GM12874 (cell line): Measurements from ENCODE around the gene PCDH1.

Source experiments
- TF ChIP-seq, protein P1 (sequence below): IDR thresholded peaks from 2 replicates; pipeline ENCODE4 v1.5.1; 2011; ENCODE audit warnings: low read depth, mild to moderate bottlenecking, control low read depth, low read length, moderate library complexity; ENCODE audit not compliant: insufficient read depth

The PCDH1 gene

DNA sequence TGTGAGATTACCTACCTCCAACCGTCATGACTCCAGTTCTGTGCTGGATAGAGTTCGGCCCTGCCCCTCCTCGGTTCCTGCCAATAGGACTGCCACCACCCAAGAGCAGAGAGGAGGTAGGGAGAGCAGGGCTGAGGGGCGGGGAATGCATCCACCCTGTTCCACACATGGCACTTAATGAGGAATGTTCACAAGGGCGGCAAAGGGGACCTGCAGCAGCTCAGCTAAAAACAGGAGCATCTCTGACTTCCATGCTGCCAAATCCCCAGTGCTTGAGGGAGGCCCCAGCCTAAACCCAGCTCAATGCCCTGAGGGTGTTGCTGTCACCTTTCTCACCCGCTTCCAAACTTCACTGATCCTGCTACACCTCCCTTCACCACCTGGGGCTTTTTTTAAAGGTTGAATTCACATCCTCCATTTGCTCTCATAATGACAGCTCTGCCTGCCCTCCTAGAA is 37.7 kb upstream of the PCDH1 start:
- TF ChIP-seq, protein P1, sequence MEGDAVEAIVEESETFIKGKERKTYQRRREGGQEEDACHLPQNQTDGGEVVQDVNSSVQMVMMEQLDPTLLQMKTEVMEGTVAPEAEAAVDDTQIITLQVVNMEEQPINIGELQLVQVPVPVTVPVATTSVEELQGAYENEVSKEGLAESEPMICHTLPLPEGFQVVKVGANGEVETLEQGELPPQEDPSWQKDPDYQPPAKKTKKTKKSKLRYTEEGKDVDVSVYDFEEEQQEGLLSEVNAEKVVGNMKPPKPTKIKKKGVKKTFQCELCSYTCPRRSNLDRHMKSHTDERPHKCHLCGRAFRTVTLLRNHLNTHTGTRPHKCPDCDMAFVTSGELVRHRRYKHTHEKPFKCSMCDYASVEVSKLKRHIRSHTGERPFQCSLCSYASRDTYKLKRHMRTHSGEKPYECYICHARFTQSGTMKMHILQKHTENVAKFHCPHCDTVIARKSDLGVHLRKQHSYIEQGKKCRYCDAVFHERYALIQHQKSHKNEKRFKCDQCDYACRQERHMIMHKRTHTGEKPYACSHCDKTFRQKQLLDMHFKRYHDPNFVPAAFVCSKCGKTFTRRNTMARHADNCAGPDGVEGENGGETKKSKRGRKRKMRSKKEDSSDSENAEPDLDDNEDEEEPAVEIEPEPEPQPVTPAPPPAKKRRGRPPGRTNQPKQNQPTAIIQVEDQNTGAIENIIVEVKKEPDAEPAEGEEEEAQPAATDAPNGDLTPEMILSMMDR, result no peak

DNA sequence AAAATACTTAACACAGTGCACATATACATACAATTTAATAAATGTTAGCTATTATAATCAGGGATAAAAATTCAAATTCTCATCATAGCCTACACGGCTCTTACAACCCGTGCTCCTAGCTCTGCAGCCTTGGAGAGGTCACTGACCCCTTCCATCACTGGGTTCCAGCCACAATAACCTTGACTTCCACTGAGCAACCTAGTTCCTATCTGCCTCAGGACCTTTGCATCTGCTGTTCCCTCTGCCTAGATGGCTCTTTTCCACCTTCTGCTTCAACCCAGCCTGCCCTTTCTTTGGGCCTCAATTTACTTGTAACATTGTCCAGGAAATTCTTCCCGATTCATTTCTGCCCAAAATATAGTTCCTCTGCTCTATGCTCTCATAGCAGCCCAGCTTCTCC is 36.6 kb upstream of the PCDH1 start:
- TF ChIP-seq, protein P1, result no peak

DNA sequence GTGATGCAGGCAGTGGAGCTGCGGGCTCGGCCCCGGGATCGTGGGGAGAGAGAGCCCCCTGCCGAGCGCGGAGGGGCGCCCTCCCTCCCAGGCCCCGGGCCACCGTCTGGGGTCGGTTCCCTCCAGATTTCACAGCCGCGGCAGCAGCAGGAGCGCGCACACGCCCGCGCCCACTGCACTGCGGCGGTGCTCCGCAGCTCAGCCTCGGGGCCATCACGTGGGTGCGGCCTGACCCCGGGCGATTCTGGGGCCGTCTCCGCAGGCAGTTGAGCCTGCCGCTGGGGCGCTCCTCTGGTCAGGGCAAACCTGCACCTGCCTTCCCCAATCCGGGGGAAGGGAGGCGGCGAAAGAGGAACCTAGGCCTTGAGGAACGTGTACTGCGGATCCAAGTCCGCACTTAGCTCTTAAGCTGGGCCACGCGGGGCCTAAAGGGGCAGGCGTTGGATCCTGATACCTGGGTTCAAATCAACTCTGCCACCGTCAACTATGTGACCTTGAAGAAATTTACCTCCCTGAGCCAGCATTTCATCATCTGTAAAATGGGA is 36.1 kb upstream of the PCDH1 start:
- TF ChIP-seq, protein P1, result peak; percentile 36; the same call in 1 of the 2 replicates

DNA sequence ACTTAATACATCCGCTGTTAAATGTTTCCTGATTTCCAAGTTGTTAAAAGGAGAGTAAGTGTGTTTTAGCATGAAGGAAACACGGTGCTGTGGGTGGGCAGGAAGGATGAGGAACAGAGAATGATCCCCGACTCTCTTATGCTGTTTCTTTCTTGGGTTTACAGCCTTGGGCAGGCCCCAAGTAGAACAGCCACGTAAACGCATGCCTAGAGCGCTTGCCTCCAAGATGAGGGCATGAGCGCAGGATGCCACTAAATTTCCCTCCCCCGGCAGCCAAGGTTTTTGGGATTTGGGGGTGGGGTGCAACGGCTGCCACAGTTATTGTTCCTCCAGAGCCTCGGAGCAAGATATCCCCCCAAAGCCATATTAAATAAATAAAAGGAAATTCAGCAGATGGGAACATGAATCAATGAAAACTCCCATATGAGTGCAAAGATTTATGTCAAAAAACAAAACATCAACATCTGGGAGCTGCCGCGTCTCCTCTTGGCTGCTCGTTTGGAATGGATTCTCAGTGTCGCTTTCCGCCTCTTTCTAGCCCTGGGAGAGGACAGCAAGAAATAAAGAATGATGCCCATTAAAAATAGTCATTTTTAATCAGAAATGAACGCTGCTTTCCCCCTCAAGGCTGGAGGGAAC is 35.5 kb upstream of the PCDH1 start:
- TF ChIP-seq, protein P1, result no peak

DNA sequence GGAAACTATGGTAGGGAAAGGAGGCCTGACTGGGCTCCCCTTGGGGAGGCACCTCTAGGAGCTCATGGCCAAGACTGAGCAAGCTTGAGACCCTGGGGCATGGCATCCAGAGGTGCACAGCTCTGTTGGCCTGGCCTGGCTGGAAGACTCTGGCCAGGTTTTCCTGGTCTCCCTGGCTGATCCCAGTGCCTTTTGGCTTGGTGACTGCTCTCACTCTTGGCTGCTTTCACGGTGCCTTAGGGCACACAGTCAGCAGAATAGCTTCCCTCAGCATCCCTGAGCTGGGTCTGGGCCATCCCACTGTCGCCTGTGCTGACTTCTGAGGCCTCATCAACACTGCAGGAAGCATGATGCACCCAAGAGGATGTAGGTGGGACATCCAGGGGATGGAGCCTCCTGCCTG is 32.1 kb upstream of the PCDH1 start:
- TF ChIP-seq, protein P1, result no peak

DNA sequence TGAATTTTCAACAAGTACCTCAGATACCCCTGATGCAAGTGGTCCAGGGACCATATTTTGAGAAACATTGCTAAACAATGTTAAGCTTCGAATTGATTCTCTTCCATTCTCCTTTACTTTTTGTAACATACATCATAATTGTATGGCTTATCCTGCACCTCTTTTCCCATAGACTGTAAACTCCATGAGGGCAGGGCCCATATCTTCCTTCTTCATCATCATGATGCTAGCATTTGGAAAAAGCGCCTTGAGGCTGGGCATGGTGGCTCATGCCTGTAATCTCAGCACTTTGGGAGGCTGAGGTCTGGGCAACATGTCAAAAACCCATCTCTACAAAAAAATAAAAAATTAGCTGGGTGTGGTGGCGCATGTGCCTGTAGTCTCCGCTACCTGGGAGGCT is 31.0 kb upstream of the PCDH1 start:
- TF ChIP-seq, protein P1, result no peak

DNA sequence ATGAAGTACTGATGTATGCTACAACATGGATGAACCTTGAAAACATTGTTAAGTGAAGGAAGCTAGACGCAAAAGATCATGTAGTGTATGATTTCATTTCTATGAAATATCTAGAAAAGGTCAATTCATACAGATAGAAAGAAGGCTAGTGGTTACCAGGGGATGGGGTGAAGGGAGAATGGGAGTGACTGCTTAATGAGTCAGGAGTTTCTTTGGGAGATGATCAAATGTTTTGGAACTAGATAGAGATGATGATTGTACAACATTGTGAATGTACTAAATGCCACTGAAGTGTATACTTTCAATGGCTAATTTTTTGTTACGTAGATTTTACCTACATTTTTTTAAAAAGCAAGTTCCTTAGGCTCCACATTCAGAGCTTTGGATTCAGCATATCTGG is 30.6 kb upstream of the PCDH1 start:
- TF ChIP-seq, protein P1, result no peak
